HepG2 (cell line): ENCODE measurements around the gene RNPS1. TPM values are rescaled to one million over a fixed set of nuclear protein-coding genes. Genes with fewer than 3 reads are reported as not detected.
"Not testable (repeated sequence)": the region's sequence is repeated elsewhere in the genome, so short reads cannot be mapped to it uniquely, and the experiment has no call there.

ENCODE experiments used
- ATAC-seq: fragments of 200-7000 bp; cut with Tn5 transposase; 3 replicates; pipeline ENCODE4 v1.9.1; 2020; ENCODE audit warnings: mild to moderate bottlenecking, moderate library complexity
- BruUV-seq: library from RNA; stranded (reverse); fragments of 400-500 nt; replicated peaks from 2 replicates; lab custom pipeline; 2021; lab: Mats Ljungman, UMichigan
- CTCF ChIA-PET: fragments of 300-600 bp; formaldehyde crosslinking; extraction: SDS; loops from one replicate; lab custom pipeline; 2021; ENCODE audit warnings: low total read pairs, inconsistent platforms, low intra/inter-chr PET ratio; lab: Yijun Ruan, JAX
- POLR2A ChIA-PET: fragments of 350-600 bp; sonication (Branson Sonifier 250); formaldehyde crosslinking; loops from one replicate; lab custom pipeline; 2020; ENCODE audit warnings: antibody characterized with exemption, inconsistent platforms; lab: Yijun Ruan, JAX
- DNase-seq: peaks from one replicate; pipeline ENCODE4 v3.0.0-alpha.2; 2015; ENCODE audit warnings: low spot score
- FAIRE-seq: peaks from 3 replicates; lab custom pipeline; 2011; peaks lifted over from hg19 to GRCh38; lab: Jason Lieb, UNC
- H2AFZ ChIP-seq: one replicate; pipeline ENCODE4 v1.6.1; 2011; ENCODE audit warnings: low read length, inconsistent platforms
- H3K27ac ChIP-seq: fragments of 300-600 bp; 3 replicates; pipeline ENCODE4 v1.8.0; 2011; ENCODE audit warnings: mixed run types, mild to moderate bottlenecking, mixed read lengths, low read length, inconsistent platforms; ENCODE audit not compliant: insufficient read depth; ENCODE audit errors: extremely low read length
- H3K27me3 ChIP-seq, 2 experiments: fragments of 200-600 bp in 1 of 2; 2 replicates in 1 of 2; 3 replicates in 1 of 2; pipeline versions ENCODE4 v1.6.0 to v1.8.0; 2011; ENCODE audit warnings: low read length in 2 of 2, mild to moderate bottlenecking in 2 of 2, moderate library complexity in 2 of 2, inconsistent platforms in 1 of 2; ENCODE audit not compliant: insufficient read depth in 2 of 2, control insufficient read depth in 1 of 2
- H3K36me3 ChIP-seq, 2 experiments: fragments of 200-600 bp in 1 of 2; replicated peaks in 1 of 2; 2 replicates in 1 of 2; 3 replicates in 1 of 2; pipeline versions ENCODE4 v1.5.1 to v1.8.0; 2011; ENCODE audit warnings: low read length in 2 of 2, inconsistent platforms in 1 of 2; ENCODE audit not compliant: insufficient read depth in 2 of 2, control insufficient read depth in 1 of 2
- H3K4me1 ChIP-seq: 2 replicates; pipeline ENCODE4 v1.5.1; 2012; ENCODE audit warnings: low read length, inconsistent platforms; ENCODE audit not compliant: insufficient read depth
- H3K4me2 ChIP-seq: 2 replicates; pipeline ENCODE4 v1.6.0; 2011; ENCODE audit warnings: low read depth, low read length, inconsistent platforms
- H3K4me3 ChIP-seq, 3 experiments: fragments of 200-600 bp in 1 of 3; sonication (generic), shearing (Covaris generic) in 1 of 3; replicated peaks in 1 of 3; 2 replicates each; pipeline ENCODE4 v1.5.1; 2011 to 2016; ENCODE audit warnings: low read length in 3 of 3, inconsistent platforms in 2 of 3, low read depth in 2 of 3, mild to moderate bottlenecking in 2 of 3, control low read depth in 1 of 3, mixed read lengths in 1 of 3; ENCODE audit not compliant: insufficient read depth in 1 of 3
- H3K79me2 ChIP-seq: one replicate; pipeline ENCODE4 v1.6.1; 2011; ENCODE audit warnings: low read length, inconsistent platforms; ENCODE audit not compliant: insufficient read depth
- H3K9ac ChIP-seq: 2 replicates; pipeline ENCODE4 v1.6.0; 2011; ENCODE audit warnings: mild to moderate bottlenecking, low read depth, low read length, inconsistent platforms; ENCODE audit not compliant: insufficient read depth
- H3K9me3 ChIP-seq: 2 replicates; pipeline ENCODE4 v1.5.1; 2012; ENCODE audit warnings: mild to moderate bottlenecking, low read length
- H4K20me1 ChIP-seq: 2 replicates; pipeline ENCODE4 v1.6.0; 2011; ENCODE audit warnings: inconsistent platforms, mild to moderate bottlenecking, low read length, moderate library complexity; ENCODE audit not compliant: insufficient read depth
- FOSL1 ChIP-seq: sonication (generic); formaldehyde crosslinking; IDR thresholded peaks from 2 replicates; pipeline ENCODE4 v1.9.0; 2021; ENCODE audit warnings: missing genetic modification reagents, borderline replicate concordance
- POLR2G ChIP-seq: fragments of 200-400 bp; formaldehyde crosslinking; IDR thresholded peaks from 2 replicates; pipeline ENCODE4 v1.6.1; 2018; ENCODE audit warnings: mild to moderate bottlenecking, low read depth, low read length, moderate library complexity
- SALL2 ChIP-seq: sonication (generic); formaldehyde crosslinking; IDR thresholded peaks from 2 replicates; pipeline ENCODE4 v1.8.1; 2023; ENCODE audit warnings: mild to moderate bottlenecking, missing genetic modification reagents, inconsistent platforms
- TRIM22 ChIP-seq: fragments of 450-650 bp; IDR thresholded peaks from 2 replicates; pipeline ENCODE4 v1.6.1; 2017
- ZNF124 ChIP-seq: sonication (generic); formaldehyde crosslinking; IDR thresholded peaks from 2 replicates; pipeline ENCODE4 v1.4.0; 2020; ENCODE audit warnings: missing genetic modification reagents
- ZNF331 ChIP-seq: sonication (generic); formaldehyde crosslinking; IDR thresholded peaks from 2 replicates; pipeline ENCODE4 v1.4.0; 2020; ENCODE audit warnings: missing genetic modification reagents
- ZNF598 ChIP-seq: sonication (generic); formaldehyde crosslinking; IDR thresholded peaks from 2 replicates; pipeline ENCODE4 v1.5.1; 2020; ENCODE audit warnings: mild to moderate bottlenecking, missing genetic modification reagents, borderline replicate concordance
- ZNF609 ChIP-seq: sonication (generic); formaldehyde crosslinking; IDR thresholded peaks from 2 replicates; pipeline ENCODE4 v1.4.0; 2020; ENCODE audit warnings: mild to moderate bottlenecking, missing genetic modification reagents, borderline replicate concordance
- WGBS: methylation state at CpG from one replicate; pipeline ENCODE4 v1.1.6; 2017; ENCODE audit warnings: low lambda C conversion rate; 5-methylcytosine and 5-hydroxymethylcytosine counted together
- in situ Hi-C: cut with HindIII; loops from 2 replicates; pipeline ENCODE4 v1.10.0; 2017; ENCODE audit warnings: low pct_unique_long_range_greater_than_20kb; ENCODE audit not compliant: extremely low pct_ligation_motif_present
- intact Hi-C: fragments of 100-400 bp; cut with micrococcal nuclease; formaldehyde crosslinking; loops from one replicate; pipeline ENCODE4 v1.10.0; 2022; ENCODE audit not compliant: unreplicated experiment
- polyA plus RNA-seq, 8 experiments: library from polyadenylated mRNA; depleted of rRNA in 3 of 8; stranded (reverse) in 7 of 8; unstranded in 1 of 8; fragments of >200 nt; fragmentation: Illumina TruSeq in 4 of 8; extraction: Trizol in 4 of 8; gene quantifications; 2 replicates each; pipeline versions ENCODE4 v1.2.1 to v1.2.3, GENCODE V29; 2011 to 2016; ENCODE audit warnings: low read depth in 4 of 8, missing spikeins in 1 of 8, mixed read lengths in 1 of 8; ENCODE audit not compliant: insufficient read depth in 1 of 8
- total RNA-seq, 5 experiments: library from RNA; depleted of rRNA; stranded (reverse); fragments of >200 nt; fragmentation: Illumina TruSeq; extraction: Trizol; gene quantifications; 2 replicates each; pipeline ENCODE4 v1.2.3, GENCODE V29; 2016; ENCODE audit warnings: low read depth in 1 of 5

The RNPS1 gene
- total and polyA plus RNA-seq, 2 of the 13 experiments (the other 11 are each of a cell fraction or from before 2014, with no cell fraction given): 126 to 133 TPM

GRCh38 chr16:2242598-2242997, 25.3 kb downstream of the RNPS1 start (continued):
- TF ChIP-seq ZNF609 (CRISPR knock-in tag) (no peak), SALL2 (CRISPR knock-in tag) (no peak), FOSL1 (CRISPR knock-in tag) (no peak), ZNF598 (CRISPR knock-in tag) (no peak), TRIM22 (no peak), ZNF124 (no peak), ZNF331 (CRISPR knock-in tag) (no peak)

GRCh38 chr16:2240331-2240730, 27.6 kb downstream of the RNPS1 start:
- ATAC-seq, BruUV-seq, H3K9me3 ChIP-seq, H3K9ac ChIP-seq, H4K20me1 ChIP-seq, FAIRE-seq, in situ Hi-C loops, DNase-seq, H3K27ac ChIP-seq, H3K79me2 ChIP-seq, H3K27me3 ChIP-seq, H2AFZ ChIP-seq, H3K4me3 ChIP-seq, intact Hi-C loops, H3K4me2 ChIP-seq, CTCF ChIA-PET: not testable (repeated sequence)
- 95% methylated on average over 9 of the region's 9 CpGs for WGBS
- H3K36me3 ChIP-seq: peaks cover 14 to 32% of the 10 kb centered on the region in 2 experiments; a peak in 4 of 5 replicates
- H3K4me1 ChIP-seq: peaks cover 31% of the 10 kb centered on the region
- POLR2A ChIA-PET: interaction anchor here (1.4 to 3.5 kb wide), 3 partner anchors 11 to 85 kb away, joined by 3 to 16 read pairs (median 5); partner anchors contain the start of genes ECI1 and TRAF7
- 0 out of 2 replicates have a peak, but pooled peaks have one; percentile 24 for TF ChIP-seq POLR2G
